GM20431 (cell line): ENCODE data around the gene TEX11.
"Not testable (repeated sequence)": the region's sequence is repeated elsewhere in the genome, so short reads cannot be mapped to it uniquely, and the experiment has no call there.

Source experiments
- in situ Hi-C: fragments of 300-500 bp; cut with MseI, MboI; formaldehyde crosslinking; loops from one replicate; pipeline ENCODE4 v1.15.0; 2020; ENCODE audit warnings: low sequenced_read_pairs; ENCODE audit not compliant: unreplicated experiment

The TEX11 gene

DNA sequence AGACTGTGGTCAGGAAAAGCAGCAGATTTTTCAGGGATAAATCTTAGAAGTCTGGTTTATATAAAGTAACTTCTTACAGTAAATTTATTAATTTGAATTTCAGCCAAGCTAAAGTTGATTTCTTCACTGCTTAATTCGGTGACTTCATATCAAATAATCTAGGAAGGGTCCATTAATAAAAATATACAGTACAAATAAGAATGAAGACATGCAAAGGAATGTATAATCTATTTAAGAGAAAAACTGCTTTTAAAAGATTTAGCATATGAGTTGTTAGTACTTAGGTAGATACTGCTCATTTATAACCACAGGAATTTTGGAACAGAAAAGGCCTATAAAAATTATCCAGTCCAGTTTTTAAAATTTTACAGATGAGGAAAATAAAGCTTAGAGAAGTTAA lies 286.8 kb downstream of the TEX11 start:
- in situ Hi-C loops, result no loop called here

DNA sequence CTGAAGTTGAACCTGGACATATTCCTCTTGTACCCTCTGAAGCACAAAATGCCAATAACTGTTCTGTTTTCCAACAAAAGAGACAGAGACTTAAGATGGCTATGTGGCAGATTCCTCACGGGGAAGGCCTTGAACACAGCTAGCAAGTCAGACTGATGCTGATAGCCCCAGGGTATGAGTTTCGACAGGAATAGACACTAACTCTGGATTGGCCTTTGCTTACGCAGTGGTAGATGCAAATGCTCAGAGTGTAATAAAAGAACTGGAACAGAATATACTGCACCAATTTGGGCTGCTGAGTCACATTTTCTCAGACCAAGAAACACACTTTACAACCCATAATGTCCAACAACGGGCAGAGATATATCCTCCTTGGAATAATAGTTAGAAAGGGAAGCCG lies 290.0 kb downstream of the TEX11 start:
- in situ Hi-C loops, result no loop called here

DNA sequence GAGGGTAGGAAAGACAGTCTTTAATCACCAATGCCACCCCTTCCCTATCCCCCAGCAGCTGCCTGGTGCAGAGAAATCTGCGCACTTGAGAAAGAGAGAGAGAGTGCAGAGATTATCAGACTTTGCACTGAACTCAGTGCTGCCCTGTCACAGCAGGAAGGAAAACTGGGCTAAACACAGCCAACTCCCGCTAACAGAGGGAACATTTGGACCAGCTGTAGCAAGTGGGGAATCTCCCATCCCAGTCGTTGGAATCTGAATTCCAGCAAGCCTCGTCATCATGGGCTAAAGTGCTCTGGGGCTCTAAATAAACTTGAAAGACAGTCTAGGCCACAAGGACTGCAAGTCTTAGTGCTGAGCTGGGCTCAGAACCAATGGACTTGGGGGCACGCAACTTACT lies 295.2 kb downstream of the TEX11 start:
- in situ Hi-C loops, result no loop called here

DNA sequence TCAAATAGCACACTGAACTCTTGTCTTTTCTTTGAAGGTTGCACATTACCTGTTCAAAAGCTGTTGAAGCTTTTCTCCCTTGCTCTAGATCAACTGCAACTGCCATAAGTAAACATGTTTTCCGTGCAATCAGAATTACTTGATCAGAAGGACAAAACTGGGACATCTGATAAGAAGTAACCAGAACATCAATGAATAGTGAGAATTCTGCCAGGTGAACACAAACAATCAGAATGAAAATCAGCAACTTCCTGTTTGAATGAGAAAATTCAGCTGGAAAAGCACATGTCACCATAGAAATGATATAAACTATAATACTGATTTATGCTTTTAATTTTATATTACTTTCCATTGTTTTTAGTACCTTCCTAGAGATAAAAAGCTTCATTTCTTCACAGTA lies 303.2 kb downstream of the TEX11 start:
- in situ Hi-C loops, result no loop called here

DNA sequence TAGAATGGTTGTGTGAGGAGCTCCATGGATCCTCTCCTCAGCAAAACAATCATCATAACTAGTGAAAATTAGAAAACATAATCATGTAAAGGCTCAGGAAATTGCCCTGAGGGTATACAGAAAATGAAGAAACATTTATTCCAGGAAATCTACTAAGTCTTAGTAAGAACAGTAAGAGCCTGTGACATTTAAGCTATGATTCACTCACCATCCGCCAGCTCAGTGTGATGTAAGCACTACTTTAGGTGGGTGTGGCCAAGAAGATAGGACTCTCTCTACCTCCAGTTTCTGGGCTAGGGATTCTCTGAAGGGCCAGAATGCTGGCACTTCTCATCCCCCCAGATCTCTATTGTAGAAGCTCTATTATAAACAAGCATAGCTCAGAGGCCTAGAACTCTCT lies 316.4 kb downstream of the TEX11 start:
- in situ Hi-C loops, result no loop called here

DNA sequence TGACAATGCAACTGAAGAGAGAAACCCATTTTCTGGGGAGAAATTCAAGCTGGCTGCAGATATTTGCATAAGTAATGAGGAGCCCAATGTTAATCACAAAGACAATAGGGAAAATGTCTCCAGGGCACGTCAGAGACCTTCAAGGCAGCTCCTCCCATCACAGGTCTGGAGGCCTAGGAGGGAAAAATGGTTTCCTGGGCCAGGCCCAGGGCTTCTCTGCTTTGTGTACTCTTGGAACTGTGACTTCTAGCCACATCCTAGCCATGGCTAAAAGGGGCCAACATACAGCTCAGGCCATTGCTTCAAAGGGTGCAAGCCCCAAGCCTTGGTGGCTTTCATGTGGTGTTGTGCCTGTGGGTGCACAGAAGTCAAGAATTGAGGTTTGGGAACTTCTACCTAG lies 321.4 kb downstream of the TEX11 start:
- in situ Hi-C loops, result not testable (repeated sequence)

DNA sequence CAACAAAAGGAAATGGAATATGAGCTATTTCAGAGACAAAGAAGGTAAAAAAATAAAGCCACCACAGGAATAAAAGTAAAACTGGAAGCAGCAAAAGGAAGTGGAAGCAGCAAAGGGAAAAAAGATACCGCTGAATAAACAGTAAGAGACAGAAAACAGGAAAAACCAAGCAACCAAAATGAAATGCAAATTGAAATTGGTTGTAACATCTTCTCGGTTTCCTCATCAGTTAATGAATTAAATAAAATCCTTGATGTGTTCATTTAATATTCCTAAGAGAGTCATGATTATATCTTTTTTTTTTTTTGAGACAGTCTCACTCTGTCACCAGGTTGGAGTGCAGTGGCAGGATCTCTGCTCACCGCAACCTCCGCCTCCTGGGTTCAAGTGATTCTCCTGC lies 331.1 kb downstream of the TEX11 start:
- in situ Hi-C loops, result no loop called here

DNA sequence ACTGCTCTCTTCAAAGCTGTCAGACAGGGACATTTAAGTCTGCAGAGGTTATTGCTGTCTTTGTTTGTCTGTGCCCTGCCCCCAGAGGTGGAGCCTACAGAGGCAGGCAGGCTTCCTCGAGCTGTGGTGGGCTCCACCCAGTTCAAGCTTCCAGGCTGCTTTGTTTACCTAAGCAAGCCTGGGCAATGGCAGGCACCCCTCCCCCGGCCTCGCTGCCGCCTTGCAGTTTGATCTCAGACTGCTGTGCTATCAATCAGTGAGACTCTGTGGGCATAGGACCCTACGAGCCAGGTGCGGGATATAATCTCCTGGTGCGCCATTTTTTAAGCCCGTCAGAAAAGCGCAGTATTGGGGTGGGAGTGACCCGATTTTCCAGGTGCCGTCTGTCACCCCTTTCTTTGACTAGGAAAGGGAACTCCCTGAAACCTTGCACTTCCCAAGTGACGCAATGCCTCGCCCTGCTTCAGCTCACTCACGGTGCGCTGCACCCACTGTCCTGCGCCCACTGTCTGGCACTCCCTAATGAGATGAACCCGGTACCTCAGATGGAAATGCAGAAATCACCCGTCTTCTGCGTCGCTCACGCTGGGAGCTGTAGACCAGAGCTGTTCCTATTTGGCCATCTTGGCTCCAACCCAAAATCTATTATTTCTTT lies 338.5 kb downstream of the TEX11 start:
- in situ Hi-C loops, result not testable (repeated sequence)

DNA sequence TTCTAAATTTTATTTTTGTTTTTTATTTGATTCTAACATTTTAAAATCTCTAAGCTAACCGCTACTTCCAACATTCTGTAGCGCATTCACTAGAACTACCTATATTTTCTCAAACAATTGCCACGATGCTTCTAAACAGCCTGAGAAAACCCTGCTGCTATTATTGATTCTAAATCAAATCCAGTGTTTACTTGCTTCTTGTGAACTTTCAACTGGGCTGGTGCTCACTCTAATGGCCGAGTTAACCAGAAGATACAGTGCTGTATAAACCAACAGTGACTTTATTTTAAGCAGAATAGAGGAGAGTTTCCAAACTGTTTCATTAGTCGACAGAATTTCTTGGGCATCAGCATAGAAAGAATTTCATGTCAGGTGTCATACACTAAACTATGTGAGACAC lies 353.6 kb downstream of the TEX11 start:
- in situ Hi-C loops, result no loop called here

DNA sequence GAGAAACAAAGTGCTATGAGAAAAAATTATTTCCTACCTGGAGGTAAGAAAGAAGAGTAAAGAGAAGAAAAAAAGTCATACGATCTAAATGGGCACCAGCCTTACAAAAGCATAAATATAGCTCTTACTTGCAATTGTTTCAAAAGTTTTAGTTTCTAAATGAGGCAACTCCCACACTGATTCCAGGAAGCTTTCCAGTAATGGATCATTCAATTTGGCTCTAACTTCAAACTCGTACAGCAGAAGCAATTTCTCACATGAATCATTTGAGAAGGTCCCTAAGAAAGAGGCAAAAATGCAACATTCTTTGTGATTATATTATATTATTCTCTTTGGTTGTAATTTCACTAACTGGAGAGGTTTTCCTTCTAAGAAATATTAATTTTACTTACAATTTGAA lies 354.0 kb downstream of the TEX11 start:
- in situ Hi-C loops, result no loop called here

DNA sequence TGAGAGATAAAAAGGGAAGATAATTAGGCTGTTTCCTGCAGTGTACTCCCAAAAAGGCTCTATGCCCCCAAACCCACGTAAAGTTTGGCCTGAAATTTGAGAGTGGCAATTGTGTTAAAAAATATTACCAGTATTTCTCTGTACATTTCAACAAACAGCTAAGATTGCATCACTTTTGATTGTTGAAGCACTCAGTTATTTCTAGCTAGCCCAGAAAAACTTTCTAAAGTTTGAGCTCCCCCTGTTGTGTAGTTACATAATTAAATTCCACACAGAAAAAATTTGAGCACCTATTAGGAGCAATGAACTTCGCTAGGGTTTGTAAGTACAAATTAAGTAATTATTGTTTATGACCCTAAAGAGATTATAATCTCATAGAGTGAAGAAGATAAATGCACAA lies 354.4 kb downstream of the TEX11 start:
- in situ Hi-C loops, result no loop called here

DNA sequence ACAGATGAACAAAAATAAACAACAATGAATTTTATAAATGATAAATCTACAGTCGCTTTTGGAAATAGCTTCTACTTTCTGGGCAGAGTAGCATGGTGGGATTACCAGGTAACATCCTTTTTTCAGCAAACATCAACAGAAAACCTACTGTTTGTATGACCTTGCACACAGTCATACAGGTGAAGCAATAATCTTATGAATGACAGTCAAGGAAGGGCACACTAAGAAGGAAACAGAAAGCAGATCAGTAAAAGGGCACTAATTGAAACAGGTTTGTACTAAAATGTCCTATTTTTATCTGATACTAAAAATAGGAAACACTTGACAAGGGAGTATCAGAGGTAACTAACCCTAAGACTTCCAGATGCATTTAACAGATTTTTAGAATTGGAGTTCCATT lies 355.0 kb downstream of the TEX11 start:
- in situ Hi-C loops, result no loop called here

DNA sequence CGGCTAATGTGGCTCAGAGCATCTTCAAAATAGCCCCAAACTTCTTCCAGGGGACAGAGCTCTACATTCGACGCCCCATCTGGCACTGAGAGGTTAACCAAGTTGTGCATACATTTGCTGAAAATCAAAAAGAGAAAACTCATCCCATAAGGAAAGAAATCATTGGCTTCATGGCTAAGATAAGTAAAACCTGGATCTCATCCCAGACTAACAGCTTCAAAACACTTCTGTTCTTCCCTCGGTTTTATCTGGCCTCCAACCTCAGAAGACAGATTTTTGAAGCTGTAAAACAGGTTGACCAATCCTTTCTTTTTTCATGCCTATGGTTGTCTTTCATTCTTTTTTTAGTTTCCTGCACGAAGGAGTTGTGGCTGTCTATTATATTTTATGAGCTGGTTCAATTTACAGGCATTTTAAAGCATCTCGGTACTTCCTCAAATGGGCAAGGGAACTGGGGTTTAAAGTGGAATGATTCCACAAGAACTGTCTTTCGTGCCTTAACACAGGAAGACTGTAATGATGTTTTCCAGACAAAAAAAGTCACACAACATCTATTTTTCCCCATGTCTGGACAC lies 356.3 kb downstream of the TEX11 start:
- in situ Hi-C loops, result no loop called here

DNA sequence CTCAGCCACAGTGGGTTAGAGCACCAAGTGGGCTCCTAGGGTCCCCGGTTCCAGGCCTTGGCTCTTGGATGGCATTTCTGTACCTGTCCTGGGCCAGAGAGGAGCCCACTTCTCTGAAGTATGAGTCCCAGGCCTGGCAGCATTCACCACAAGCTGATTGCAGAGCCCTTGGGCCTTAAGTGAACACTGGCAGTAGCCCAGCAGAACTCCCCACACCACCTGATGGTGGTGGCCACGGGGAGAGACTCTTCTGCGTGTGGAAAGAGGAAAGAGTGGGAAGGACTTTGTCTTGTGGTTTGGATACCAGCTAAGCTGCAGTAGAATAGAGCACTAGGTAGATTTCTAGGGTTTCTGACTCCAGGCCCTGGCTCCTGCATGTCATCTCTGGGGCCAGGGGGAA lies 359.1 kb downstream of the TEX11 start:
- in situ Hi-C loops, result no loop called here

DNA sequence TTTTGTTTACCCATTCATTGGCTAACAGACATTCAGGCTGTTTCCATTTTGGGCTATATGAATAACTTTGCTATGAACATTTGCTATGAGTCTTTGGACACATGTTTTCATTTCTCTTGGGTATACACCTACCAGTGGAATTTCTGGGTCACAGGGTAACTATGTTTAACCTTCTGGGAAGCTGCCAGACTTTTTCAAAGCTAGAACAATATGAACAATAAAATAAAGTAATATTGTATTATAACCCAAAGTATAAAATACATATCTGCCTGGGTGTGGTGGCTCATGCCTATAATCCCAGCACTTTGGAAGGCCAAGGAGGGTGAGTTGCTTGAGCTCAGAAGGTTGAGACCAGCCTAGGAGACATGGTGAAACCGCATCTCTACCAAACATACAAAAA lies 373.3 kb downstream of the TEX11 start:
- in situ Hi-C loops, result no loop called here

DNA sequence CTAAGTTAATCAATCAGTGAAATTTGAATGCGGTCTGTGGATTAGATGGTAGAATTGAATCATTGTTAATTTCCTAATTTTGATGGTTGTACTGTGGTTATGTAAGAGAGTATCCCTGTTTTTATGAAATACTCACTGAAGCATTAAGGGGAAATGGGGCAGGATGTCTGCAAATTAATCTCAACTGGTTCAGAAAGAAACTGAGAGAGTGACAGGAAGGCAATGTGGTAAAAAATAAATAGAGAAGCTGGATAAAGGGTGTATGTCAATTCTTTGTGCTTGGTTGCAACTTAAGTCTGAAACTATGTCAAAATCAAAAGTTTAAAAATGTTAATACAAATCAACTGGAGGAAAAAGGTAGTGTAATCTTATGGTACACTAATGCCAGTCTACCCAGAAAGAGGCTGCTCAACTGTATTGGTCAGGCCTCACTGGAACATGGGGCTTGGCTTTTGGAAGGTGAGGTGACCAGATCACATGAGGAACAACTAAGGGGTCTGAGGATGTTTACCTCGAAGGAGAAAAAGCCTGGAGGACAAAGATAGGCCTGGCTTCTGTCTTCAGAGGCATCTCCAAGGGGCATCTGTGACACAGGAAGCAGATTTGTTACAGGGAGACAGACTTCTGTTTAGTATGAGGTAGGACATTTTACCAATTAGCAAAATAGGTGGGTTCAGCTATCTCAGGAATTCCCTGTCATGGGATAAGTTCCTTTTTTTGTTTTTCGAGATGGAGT lies 380.7 kb downstream of the TEX11 start:
- in situ Hi-C loops, result no loop called here

DNA sequence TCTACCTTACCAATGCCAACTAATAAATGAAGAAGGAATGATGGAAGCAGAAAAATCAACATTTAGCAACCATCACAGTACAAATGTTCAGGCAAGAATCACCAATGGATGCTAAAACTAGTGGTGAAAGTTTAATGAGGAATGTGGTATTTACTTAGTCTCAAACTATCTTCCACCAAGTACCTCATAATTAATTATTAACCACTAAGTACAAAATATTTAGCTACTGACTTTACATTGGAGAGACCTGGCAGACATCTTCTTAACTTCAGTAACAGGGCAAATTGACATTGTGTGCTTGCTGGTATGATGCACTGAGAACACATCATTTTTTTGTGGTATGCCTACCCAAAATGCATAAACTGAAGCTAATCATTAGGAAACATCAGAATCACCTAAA lies 381.5 kb downstream of the TEX11 start:
- in situ Hi-C loops, result no loop called here

DNA sequence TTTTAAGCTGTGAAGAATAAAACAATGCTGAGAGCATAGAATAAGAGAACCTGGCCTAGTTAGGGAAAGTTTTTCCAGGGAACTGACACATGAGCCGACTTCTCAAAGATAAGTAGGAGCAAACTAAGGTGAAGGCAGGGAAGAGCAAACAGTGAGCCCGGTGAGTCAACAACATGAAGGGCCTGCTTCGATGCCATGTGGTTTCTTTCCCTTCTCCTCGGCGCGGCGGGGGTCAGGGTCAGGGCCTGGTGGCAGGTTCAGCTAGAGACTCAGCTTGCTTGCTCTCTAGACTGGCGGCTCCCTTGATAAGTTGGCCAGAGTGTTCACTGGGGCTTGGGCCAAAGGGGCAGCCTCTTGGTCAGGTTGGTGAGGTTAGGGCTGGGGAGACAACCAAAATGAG lies 382.8 kb downstream of the TEX11 start:
- in situ Hi-C loops, result no loop called here

DNA sequence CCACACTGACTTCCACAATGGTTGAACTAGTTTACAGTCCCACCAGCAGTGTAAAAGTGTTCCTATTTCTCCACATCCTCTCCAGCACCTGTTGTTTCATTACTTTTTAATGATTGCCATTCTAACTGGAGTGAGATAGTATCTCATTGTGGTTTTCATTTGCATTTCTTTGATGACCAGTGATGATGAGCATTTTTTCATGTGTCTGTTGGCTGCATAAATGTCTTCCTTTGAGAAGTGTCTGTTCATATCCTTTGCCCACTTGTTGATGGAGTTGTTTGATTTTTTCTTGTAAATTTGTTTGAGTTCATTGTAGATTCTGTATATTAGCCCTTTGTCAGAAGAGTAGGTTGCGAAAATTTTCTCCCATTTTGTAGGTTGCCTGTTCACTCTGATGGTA lies 392.8 kb downstream of the TEX11 start:
- in situ Hi-C loops, result not testable (repeated sequence)

DNA sequence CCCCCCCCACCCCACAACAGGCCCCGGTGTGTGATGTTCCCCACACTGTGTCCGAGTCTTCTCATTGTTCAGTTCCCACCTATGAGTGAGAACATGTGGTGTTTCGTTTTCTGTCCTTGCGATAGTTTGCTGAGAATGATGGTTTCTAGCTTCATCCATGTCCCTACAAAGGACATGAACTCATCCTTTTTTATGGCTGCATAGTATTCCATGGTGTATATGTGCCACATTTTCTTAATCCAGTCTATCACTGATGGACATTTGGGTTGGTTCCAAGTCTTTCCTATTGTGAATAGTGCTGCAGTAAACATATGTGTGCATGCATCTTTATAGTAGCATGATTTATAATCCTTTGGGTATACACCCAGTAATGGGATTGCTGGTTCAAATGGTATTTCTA lies 393.2 kb downstream of the TEX11 start:
- in situ Hi-C loops, result not testable (repeated sequence)

DNA sequence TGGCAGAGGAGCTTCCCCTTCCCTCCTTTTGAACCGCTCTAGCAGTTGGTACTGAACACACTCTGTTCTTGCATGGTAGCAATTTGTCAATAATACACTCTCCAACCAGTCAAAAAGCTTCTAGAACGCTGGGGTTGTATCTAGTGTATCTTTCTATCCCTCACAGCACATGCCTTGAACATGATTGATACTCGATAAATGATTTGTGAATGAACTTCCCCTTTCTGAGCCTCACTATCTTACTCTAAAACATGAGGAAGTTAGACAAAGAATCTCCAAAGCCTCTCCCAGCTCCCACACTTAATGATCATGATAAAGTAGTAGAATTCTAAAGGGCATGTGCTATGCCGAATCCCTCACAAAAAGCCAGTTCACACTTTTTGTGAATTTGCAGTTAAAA lies 399.4 kb downstream of the TEX11 start:
- in situ Hi-C loops, result no loop called here
